Fibroblast of pulmonary artery (primary cell): ENCODE measurements around the gene SNRPD3.
"Not testable (repeated sequence)": the region's sequence is repeated elsewhere in the genome, so short reads cannot be mapped to it uniquely, and the experiment has no call there.

Source experiments
- DNase-seq: peaks from one replicate; pipeline ENCODE4 v3.0.0-alpha.2; 2010; ENCODE audit warnings: low read depth
- H3K4me3 ChIP-seq: replicated peaks from 2 replicates; pipeline ENCODE4 v1.5.1; 2011; ENCODE audit warnings: low read depth, mild to moderate bottlenecking, control low read depth, low read length, moderate library complexity
- TF ChIP-seq, protein P1 (sequence below): IDR thresholded peaks from 2 replicates; pipeline ENCODE4 v1.5.1; 2011; ENCODE audit warnings: mild to moderate bottlenecking, control low read depth, low read length, inconsistent platforms; ENCODE audit errors: missing control alignments

The SNRPD3 gene

DNA sequence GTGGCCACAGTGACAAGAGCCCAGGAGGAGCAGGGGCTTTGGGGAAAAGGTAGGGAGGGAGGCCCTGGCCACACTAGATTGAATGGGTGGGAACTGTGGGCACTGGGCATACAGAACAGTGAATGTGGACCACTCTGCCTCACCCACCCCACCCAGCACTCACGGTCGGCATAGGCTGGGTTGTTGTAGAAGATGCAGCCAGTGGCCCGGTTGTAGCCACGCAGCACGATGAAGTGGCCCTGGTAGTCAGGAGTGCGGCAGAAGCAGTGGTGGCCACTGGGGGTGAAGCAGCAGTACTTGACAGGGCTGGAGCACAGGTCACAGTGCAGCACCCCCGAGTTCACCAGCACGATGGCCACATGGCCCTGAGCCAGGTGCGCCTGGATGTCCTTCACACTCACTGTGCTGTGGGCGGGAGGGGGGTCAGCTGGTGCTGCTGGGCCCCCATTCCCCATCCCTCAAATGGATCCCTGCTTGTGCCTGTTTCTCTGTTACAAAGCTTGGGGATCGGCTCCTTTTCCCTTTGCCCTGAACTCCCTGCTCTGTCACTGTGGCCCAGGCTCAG is 12.0 kb upstream of the SNRPD3 start:
- TF ChIP-seq, protein P1, sequence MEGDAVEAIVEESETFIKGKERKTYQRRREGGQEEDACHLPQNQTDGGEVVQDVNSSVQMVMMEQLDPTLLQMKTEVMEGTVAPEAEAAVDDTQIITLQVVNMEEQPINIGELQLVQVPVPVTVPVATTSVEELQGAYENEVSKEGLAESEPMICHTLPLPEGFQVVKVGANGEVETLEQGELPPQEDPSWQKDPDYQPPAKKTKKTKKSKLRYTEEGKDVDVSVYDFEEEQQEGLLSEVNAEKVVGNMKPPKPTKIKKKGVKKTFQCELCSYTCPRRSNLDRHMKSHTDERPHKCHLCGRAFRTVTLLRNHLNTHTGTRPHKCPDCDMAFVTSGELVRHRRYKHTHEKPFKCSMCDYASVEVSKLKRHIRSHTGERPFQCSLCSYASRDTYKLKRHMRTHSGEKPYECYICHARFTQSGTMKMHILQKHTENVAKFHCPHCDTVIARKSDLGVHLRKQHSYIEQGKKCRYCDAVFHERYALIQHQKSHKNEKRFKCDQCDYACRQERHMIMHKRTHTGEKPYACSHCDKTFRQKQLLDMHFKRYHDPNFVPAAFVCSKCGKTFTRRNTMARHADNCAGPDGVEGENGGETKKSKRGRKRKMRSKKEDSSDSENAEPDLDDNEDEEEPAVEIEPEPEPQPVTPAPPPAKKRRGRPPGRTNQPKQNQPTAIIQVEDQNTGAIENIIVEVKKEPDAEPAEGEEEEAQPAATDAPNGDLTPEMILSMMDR = no peak
- no peak for DNase-seq
- no peak overlapping the region for H3K4me3 ChIP-seq

DNA sequence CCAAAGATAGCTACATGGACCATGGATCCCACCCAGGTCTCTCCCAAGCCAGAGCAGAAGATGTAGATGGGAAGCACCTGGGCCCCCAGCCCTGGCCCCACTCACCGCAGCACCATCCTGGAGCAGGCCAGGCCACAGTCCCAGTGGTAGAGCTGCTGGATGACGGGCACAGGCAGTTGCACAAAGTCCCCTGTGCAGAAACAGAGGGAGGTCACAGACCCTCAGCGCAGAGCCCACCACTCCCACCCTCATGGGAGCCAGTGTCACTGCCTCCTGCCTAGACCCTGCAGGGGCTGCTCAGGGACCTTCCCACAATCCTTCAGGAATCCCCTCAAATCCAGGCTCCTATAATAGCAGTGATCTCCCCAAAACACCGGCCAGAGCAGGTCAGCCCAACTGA is 7.0 kb upstream of the SNRPD3 start:
- TF ChIP-seq, protein P1 = no peak
- DNase-seq = no peak
- H3K4me3 ChIP-seq = no peak overlapping the region

DNA sequence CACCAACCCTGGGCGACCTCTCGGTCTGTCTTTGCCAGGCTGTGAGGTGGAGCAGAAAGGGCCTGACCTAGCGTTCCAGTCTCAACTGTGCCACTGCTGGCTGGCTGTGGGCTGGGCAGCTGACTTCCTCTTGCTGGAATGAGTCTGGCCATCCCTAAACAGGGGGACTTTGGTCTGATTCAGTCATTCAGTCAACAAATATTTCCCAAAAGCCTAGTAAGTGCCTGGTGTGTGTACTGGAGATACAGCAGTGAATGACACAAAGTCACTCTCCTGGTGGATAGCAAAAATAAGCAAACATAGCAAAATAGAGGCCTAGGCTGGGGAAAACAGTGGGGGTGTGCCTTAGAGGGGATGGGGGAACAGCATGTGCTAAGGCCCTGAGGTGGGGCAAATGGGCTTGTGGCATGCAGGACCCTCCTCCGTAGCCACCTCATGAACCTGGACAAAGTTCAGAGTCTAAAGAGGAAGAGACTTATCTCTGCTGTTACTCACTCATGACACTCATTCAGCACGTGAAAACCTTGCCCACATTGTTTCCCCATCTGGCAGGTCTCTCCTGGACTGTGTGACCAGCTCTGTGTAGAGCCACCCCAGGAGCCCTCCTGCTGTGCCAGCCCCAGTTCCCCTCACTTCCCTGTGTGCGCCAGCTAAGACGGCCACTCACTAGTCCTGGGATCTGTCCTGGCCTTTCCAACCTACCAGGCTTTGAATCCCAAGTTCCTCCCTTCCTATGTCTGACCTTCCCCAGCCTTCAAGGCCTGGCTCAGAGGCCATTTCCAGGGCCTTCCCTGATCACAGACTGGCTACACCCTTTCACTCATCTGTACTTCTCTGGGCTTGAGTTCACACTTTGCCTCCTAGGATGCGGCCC is 5.5 kb upstream of the SNRPD3 start:
- H3K4me3 ChIP-seq = no peak overlapping the region
- DNase-seq = peak; percentile 13
- TF ChIP-seq, protein P1 = no peak

DNA sequence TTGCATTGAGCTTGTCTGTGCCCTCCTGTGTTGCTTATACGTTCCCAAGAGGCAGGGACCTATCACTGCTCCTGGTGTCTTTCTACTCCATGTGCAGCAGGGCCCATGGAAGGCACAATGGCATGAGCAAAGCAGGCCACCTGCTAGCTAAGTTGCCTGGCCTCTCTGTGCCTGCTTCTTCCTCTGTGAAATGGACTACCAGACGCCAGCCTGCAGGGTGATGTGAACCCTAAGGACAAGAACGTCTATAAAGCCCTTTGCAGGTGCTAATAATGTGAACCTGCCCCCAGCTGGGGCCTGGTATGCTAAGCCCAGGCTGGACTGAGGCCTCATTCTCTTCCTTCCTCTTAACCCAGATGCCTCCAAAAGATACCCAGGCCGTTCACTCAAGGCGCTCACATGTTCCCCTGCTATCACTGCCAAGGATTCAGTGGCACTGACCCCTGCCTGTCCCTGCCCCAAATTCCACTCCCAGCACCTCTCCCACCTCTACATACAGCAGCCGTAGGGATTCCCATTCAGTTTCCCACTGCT is 4.8 kb upstream of the SNRPD3 start:
- H3K4me3 ChIP-seq = no peak overlapping the region
- DNase-seq = no peak
- TF ChIP-seq, protein P1 = no peak

DNA sequence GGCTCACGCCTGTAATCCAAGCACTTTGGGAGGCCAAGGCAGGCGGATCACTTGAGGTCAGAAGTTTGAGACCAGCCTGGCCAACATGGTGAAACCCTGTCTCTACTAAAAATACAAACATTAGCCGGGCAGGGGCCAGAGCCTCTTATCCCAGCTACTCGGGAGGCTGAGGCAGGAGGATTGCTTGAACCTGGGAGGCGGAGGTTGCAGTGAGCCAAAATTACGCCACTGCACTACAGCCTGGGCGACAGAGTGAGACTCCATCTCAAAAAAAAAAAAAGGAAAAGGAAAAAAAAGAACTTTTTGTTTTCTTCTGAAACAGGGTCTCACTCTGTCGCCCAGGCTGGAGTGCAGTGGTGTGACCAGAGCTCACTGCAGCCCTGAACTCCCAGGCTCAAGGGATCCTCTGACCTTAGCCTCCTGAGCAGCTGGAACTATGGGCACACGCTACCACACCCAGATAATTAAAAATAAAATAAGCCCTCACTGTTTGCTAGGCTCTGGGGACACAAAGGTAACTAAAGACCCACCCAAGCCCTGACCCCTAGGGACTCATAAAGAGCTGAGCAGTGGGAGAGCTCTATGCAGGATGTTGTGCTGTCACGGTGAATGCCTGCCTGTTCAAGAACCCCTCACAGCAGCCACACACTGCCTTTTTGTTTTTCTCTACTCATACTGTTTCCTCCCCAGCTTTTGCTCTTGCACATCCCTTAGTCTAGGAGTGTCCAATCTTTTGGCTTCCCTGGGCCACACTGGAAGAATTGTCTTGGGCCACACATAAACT is 3.1 kb upstream of the SNRPD3 start:
- not testable (repeated sequence) for H3K4me3 ChIP-seq, DNase-seq

DNA sequence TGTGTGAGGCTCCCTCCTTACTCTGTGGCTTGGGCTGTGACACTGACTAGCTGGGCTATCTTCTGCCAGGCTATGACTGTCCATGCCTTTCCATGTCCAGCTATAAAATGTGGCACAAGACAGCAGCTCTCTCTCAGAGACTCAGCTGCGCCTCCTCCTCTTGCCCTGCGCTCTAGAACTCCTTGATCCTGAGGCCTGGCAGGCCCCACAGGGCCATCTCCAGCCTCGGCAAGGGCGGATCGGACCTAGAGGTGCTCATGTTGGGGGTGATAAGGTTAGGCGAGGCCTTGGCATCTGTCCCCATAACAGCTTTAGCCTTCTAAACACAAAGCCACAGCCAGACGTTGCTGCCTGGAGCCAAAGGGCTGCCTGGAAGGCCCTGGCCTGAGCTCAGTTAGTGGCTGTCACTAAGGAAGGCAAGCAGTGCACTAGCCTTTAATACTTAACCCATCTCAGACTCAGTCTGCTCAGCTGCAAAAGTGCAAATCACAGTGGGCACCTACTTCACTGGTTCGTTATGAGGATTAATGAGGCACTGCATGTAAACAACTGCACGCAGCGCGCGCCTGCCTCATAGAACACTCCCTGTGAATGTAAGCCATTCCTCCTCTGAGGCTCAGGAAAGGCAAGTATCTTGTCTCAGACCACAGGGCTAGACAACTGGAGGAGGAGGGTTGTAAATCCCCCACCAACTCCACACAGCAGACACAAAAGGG is 2.0 kb upstream of the SNRPD3 start:
- peak overlapping the region; percentile 90 for H3K4me3 ChIP-seq
- no peak for DNase-seq
- TF ChIP-seq, protein P1 = no peak
